GM12865 (cell line): ENCODE measurements around the gene DGCR2.

ENCODE experiments used
- DNase-seq: peaks from one replicate; pipeline ENCODE4 v3.0.0; 2010; ENCODE audit warnings: low read depth
- H3K4me3 ChIP-seq: 2 replicates; pipeline ENCODE4 v1.5.1; 2011; ENCODE audit warnings: mild to moderate bottlenecking, low read depth, low read length, control low read depth
- CTCF ChIP-seq: IDR thresholded peaks from 2 replicates; pipeline ENCODE4 v1.5.1; 2011; ENCODE audit warnings: low read length, control low read depth, low read depth, inconsistent platforms; ENCODE audit not compliant: insufficient read depth; ENCODE audit errors: missing control alignments

Gene DGCR2

GRCh38 chr22:19120829-19121630, 1.2 kb downstream of the DGCR2 start:
- TF ChIP-seq CTCF = no peak
- no peak for DNase-seq
- peak overlapping the region; percentile 84 for H3K4me3 ChIP-seq

- H3K4me3 ChIP-seq = no peak overlapping the region
- no peak for TF ChIP-seq CTCF
- DNase-seq = no peak
Observed at GRCh38 chr22:19119949-19120348, 2.3 kb downstream of the DGCR2 start.

- H3K4me3 ChIP-seq = no peak overlapping the region
- TF ChIP-seq CTCF = no peak
- DNase-seq = peak; percentile 90
Observed at GRCh38 chr22:19118329-19118880, 3.8 kb downstream of the DGCR2 start.

- no peak overlapping the region for H3K4me3 ChIP-seq
- no peak for TF ChIP-seq CTCF
- DNase-seq = no peak
Observed at GRCh38 chr22:19117111-19117512, 5.1 kb downstream of the DGCR2 start.

GRCh38 chr22:19115628-19116027, 6.6 kb downstream of the DGCR2 start:
- H3K4me3 ChIP-seq = no peak overlapping the region
- DNase-seq = no peak
- TF ChIP-seq CTCF = no peak

- TF ChIP-seq CTCF = no peak
- no peak for DNase-seq
- no peak overlapping the region for H3K4me3 ChIP-seq
Observed at GRCh38 chr22:19114984-19115552, 7.1 kb downstream of the DGCR2 start.
